NCI-H2171 (cell line): Measurements from ENCODE around the gene NXPH1.

Experiments used
- DNase-seq: peaks from one replicate; lab custom pipeline; 2025; lab: John Stamatoyannopoulos, UW

The NXPH1 gene

GRCh38 chr7:8433477-8434289, at the start of gene NXPH1:
TSS of gene NXPH1 (plus strand) at chr7:8433609.
- peak; percentile 38 for DNase-seq

- no peak for DNase-seq
These were observed 48.5 kb upstream of the NXPH1 start for GRCh38 chr7:8384901-8385300.

GRCh38 chr7:8386926-8387550, 46.4 kb upstream of the NXPH1 start:
- no peak for DNase-seq

GRCh38 chr7:8387551-8388256, 45.7 kb upstream of the NXPH1 start:
- DNase-seq: no peak

- DNase-seq: no peak
These were observed 45.2 kb upstream of the NXPH1 start for GRCh38 chr7:8388257-8388625.

GRCh38 chr7:8389593-8390261, 43.7 kb upstream of the NXPH1 start:
- DNase-seq: no peak

- DNase-seq: no peak
These were observed 43.2 kb upstream of the NXPH1 start for GRCh38 chr7:8390262-8390626.

GRCh38 chr7:8391353-8392062, 41.9 kb upstream of the NXPH1 start:
- DNase-seq: no peak

GRCh38 chr7:8396294-8396693, 37.1 kb upstream of the NXPH1 start:
- DNase-seq: no peak

- DNase-seq: no peak
These were observed 24.5 kb upstream of the NXPH1 start for GRCh38 chr7:8408871-8409270.

GRCh38 chr7:8411103-8411502, 22.3 kb upstream of the NXPH1 start:
- DNase-seq: no peak

- DNase-seq: no peak
These were observed 19.8 kb upstream of the NXPH1 start for GRCh38 chr7:8413600-8413999.

- DNase-seq: peak; percentile 65
These were observed 14.7 kb upstream of the NXPH1 start for GRCh38 chr7:8418629-8419245.

GRCh38 chr7:8422177-8422576, 11.2 kb upstream of the NXPH1 start:
- DNase-seq: no peak

GRCh38 chr7:8423057-8423456, 10.4 kb upstream of the NXPH1 start:
- no peak for DNase-seq

- DNase-seq: no peak
These were observed 8.2 kb upstream of the NXPH1 start for GRCh38 chr7:8425223-8425622.

GRCh38 chr7:8430643-8431042, 2.8 kb upstream of the NXPH1 start:
- DNase-seq: no peak

- no peak for DNase-seq
These were observed 1.0 kb downstream of the NXPH1 start for GRCh38 chr7:8434290-8435002.

GRCh38 chr7:8435095-8435494, 1.7 kb downstream of the NXPH1 start:
- DNase-seq: no peak

GRCh38 chr7:8435590-8436545, 2.5 kb downstream of the NXPH1 start:
- no peak for DNase-seq
